NCI-H1092 treated with DMSO at 0.1 percent for 48 hours (cell line): Measurements from ENCODE around the gene ITSN2.
"Not testable (repeated sequence)": the region's sequence is repeated elsewhere in the genome, so short reads cannot be mapped to it uniquely, and the experiment has no call there.

ENCODE experiments used
- DNase-seq: peaks from one replicate; lab custom pipeline; 2025; lab: John Stamatoyannopoulos, UW

ITSN2 gene

DNA sequence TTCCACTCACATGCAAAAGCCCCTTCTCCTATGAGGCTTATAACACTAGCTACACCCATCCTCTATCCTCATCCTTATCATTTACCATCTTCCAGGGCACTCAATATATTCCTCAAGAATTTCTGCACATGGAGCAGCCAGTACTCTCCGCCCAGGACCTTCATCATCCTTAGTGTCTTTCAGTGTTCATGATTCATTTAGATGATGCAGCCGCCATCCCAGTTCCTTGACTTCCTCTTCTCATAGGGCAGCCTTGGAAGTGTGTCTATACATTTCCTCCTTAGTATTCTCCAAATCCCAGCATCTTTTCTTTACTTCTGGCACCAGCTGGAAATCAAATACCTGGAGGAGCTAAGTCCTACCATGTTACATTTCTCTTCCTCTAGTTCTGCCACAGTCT lies 3.0 kb upstream of the ITSN2 start:
- DNase-seq, result no peak

DNA sequence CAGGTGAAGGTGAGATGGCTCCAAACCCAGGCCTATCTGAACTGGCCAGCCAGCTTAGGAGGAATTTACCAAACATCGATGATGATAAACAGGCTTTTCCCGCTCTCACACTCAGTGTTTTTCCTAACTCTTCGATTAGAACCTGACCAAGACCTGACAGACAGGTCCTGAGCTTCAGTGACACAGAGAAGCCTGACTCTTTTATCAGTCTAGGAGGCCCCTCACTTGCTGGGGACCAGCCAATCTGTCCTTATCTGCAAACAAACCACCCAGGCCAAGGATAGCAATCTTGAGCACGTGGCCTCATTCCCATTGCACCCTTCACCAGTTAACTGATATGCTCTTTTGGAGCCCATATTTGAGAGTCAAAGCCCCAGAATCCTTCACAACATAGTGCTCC lies 1.9 kb upstream of the ITSN2 start:
- no peak for DNase-seq

GRCh38 chr2:24360963-24361330 lies 611 bp upstream of the ITSN2 start:
- no peak for DNase-seq

- peak; percentile 11 for DNase-seq
Observed at GRCh38 chr2:24359129-24360049, 947 bp downstream of the ITSN2 start.

DNA sequence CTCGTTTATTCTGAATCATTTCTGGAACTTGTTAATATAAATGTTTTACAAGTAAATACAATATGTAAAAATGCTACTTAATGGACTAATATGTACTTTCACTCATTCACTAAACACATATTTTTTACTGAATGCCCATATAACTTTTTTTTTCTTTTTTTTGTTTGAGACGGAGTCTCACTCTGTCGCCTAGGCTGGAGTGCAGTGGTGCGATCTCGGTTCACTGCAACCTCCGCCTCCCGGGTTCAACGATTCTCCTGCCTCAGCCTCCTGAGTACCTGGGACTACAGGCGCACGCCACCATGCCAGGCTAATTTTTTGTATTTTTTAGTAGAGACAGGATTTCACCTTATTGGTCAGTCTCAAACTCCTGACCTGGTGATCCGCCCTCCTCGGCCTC lies 2.6 kb downstream of the ITSN2 start:
- DNase-seq, result not testable (repeated sequence)

- DNase-seq, result not testable (repeated sequence)
Observed at GRCh38 chr2:24357115-24357514, 3.2 kb downstream of the ITSN2 start.

GRCh38 chr2:24354957-24355356 lies 5.4 kb downstream of the ITSN2 start:
- no peak for DNase-seq

- no peak for DNase-seq
Observed at GRCh38 chr2:24354395-24354794, 5.9 kb downstream of the ITSN2 start.

- no peak for DNase-seq
Observed at GRCh38 chr2:24353973-24354372, 6.4 kb downstream of the ITSN2 start.

GRCh38 chr2:24353364-24353763 lies 7.0 kb downstream of the ITSN2 start:
- no peak for DNase-seq

GRCh38 chr2:24352664-24353063 lies 7.7 kb downstream of the ITSN2 start:
- no peak for DNase-seq

DNA sequence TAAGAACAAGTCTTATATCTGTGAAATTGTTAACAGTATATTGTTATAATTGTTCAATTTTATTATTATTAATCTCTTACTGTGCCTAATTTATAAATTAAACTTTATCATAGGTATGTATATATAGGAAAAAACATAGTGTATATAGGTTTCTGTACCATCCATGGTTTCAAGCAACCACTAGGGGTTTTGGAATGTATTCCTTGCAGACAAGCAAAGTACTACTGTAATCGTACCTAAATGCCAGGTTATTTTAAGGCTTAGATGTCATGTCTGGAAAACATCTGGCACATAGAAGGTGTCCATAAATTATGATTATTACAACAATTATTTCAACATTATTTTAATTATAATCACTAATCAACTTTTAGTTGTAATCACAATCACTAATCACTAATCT lies 8.4 kb downstream of the ITSN2 start:
- DNase-seq, result no peak

DNA sequence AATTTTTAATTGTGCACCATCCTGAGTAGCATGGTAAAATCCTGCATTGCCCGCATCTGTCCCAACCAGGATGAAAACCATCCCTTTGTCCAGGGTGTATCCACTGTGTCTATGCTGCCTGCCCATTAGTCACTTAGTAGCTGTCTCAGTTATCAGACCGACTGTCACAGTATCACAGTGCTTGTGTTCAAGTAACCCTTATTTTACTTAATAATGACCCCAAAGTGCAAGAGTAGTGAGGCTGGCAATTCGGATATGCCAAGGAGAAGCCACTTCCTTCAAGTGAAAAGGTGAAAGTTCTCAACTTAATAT lies 8.8 kb downstream of the ITSN2 start:
- no peak for DNase-seq

DNA sequence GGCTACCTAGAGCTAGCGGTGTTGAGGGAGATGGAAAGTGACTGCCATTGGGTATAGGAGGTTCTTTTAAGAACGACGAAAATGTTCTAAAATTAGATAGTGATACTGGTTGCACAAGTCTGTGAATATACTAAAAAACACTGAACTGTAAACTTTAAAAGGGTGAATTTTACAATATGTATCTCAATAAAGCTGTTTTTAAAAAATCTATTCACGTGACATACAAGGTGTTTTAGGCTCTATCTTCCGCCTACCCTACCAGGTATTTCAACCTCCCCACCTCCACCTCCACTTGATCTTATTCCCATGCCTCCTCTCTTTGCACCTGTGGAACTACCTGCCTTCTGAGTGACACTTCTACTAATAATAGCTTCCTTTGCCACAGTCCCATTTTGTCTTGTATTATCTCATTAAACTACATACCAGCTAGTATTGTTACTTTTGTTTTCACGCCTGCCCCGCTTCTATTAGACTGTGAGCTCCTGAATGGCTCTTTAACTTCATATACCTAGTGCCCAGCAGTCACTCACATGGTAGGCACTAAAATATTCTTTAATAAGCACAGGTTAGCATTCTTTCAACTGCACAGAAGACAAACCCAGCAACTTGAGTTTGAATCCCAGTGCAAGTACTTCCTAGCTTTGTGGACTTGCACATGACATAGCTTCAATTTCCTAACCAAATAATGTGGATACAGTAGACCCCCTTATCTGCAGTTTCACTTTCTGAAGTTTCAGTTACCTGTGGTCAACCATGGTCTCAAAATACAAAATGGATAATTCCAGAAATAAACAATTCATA lies 9.3 kb downstream of the ITSN2 start:
- no peak for DNase-seq

DNA sequence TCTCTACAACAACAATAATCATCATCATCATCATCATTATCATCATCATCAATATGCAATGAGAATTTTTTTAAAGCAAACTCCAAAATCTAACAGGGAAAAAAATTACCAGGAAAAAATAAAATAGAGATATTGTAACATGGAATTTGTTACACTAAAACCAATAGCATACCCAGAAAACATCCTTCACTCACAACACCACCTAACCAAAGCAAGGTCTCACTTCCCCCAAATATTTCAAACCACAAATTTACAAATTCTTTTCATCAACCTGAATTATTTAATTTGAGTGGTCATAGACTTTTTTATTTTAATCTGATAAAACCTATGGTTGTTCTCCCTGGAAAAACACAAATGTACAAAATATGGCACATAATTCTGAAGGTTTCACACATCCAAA lies 11.2 kb downstream of the ITSN2 start:
- no peak for DNase-seq

DNA sequence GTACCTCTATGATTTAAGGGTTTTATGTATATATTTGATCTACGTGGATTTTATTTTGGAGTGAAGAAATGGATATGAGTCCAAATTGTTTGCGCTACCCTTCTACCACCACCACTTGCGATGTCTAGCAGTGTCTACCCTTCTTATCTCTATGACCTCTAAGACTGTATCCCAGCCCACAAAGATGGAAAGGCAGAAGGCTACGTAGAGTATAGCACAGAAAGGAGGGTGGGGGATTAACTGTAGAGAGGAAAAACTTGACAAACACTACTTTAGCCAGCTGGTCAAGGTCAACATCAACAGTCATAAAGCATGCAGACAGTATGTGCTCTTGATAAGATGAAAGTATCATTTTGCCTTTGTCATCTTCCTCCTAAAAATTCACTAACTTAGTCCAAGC lies 14.4 kb downstream of the ITSN2 start:
- no peak for DNase-seq

DNA sequence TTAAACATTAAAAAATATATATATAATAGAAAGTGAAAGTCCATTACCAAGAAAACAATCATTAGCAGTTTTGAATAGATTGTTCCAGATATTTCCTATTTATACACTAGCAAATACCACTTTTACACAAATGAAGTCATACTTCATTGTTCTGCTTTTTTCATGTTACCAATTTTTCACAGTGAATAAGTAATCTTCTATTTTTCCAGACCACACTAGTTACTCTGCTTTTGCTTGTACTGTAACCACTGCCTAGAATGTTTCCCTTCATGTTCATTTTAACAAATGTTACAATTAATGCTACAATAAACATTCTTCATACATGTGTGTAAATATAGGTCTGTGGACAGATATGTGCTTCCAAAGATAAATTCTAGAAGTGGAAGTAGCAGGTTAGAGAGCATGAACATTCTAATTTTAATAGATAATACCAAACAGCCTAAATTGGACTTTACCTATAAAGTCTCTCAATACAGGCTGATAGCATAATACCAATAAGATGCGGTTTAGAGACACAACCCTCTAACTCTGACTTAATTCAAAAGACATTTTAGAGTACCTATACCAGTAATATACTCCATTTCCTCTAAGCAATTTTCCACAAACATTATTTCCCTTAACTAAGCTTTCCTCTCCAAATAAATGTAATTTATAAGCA lies 17.0 kb downstream of the ITSN2 start:
- no peak for DNase-seq

- DNase-seq, result no peak
Observed at GRCh38 chr2:24342110-24342910, 18.0 kb downstream of the ITSN2 start.

GRCh38 chr2:24339856-24340262 lies 20.5 kb downstream of the ITSN2 start:
- DNase-seq, result no peak

- DNase-seq, result not testable (repeated sequence)
Observed at GRCh38 chr2:24339098-24339497, 21.2 kb downstream of the ITSN2 start.

DNA sequence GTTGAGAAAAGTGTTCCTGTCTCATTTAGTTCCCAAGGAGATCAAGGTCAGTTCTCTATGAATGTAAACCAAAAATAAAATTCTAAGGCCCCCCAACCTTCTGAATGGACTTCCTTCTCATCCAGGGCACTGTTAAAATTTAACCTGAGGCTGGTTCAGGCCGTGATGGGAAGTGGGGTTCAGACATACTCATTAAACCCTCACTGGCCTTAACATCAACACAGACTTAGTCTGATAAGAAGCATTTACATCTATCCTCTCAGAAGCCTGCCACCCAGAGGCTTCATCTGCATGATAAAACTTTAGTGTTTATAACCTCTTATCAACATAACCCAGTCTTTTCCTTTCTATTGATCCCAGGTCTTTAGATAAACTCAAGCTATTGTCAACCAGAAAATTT lies 22.4 kb downstream of the ITSN2 start:
- DNase-seq, result no peak

DNA sequence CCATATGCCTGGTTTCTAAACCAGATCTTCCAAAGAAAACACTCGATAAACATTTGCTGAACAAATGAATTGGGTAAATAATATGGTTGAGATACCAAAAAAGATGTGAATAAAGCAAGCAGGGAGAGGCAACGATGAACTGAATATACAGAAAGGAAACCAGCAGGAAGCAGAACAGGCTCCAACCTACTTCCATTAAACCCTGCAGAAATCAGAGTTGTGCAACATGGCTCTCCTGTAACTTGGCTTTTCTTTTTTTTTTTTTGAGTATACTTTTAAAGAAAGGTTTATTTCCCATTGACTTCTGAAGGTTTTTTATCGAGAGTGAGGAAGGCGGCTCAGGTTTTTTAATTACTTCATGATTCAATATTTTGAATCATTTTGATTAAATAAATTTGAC lies 23.5 kb downstream of the ITSN2 start:
- no peak for DNase-seq
